NCI-H2029 treated with DMSO at 0.1 percent for 48 hours (cell line): Measurements from ENCODE around the gene RDM1.

ENCODE experiments used
- DNase-seq: peaks from one replicate; lab custom pipeline; 2025; lab: John Stamatoyannopoulos, UW

RDM1 gene

DNA sequence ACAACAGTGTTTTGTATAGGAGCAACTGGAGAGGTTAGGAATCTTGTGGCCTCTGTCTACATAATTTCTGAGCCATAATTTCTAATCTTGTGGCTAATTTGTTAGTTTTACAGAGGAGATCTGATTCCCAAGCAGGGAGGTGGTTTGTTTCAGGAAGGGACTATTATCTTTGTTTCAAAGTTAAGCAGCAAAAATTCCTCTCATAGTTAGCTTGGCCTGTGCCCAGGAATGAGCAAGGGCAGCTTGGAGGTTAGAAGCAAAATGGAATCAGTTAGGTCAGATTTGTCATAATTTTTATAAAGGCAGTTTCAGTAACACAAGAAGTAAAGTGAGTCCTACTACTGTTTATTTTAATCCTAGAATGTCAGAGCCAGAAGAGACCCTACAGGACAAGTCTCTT lies 2.0 kb upstream of the RDM1 start:
- no peak for DNase-seq

DNA sequence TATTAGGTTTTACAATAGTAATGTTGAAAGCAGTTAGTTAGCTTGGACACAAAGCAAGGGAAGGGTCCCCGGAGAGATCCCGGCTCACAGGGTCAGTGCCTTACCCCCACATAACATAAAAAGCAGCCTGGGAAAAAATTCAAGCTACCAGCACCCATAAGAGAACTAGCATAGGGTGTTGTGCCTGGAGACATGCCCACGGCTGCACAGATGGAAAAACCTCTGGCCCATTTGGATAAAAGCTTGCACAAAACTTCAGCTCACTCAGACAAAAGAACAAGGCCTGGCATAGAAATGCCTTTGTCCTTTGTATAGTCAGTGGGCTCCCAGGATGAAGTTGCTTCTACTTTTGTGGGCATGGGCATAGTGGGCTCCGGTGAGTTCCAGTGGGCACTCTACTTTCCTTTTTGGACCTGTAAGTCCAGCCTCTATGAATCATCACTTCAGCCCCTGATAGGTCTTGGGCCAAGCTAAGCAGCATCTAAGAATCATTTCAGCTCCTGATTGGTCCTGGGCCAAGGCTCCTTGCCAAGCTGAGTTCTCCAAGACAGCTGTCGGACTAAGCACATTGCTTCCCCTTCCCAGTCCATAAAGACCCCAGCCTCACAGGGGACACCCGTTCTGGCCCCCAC lies 1.3 kb upstream of the RDM1 start:
- no peak for DNase-seq

DNA sequence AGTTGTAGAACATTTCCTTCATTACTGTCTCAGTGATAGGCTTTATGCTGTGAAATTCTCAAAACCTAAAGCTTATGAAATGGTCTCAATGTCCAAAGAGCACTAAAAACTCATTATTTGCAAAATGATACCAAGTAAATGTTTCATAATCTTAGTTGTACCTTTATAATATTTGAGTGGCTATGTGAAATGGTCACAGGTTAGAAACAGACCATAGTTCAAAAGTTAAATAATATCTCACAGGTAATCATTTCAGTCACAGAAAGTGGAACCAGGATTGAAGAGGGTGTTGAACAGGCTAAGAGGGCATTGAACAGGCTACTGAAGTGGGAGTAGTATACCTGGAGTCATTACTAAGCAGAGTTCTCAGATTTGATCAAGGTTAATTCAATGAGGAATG lies 2.9 kb downstream of the RDM1 start:
- DNase-seq: no peak

DNA sequence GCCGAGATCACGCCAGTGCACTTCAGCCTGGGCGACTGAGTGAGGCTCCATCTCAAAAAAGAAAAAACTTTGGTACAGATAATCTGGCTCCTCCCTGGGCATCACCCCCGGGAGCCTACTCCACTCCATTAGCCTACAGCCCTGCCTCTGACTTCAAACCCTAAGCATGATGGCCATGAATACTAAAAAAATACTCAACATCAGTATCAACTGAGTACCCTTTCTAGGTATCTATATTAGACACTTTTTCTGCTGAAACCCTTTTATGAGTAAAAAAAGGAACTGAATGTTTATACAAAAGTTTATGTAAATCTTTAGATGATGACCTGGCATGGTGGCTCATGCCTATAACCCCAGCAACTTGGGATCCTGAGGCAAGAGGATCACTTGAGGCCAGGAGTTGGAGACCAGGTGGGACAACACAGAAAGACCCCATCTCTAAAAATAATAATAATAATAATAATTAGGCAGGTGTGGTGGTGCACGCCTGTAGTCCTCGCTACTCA lies 6.9 kb downstream of the RDM1 start:
- no peak for DNase-seq

DNA sequence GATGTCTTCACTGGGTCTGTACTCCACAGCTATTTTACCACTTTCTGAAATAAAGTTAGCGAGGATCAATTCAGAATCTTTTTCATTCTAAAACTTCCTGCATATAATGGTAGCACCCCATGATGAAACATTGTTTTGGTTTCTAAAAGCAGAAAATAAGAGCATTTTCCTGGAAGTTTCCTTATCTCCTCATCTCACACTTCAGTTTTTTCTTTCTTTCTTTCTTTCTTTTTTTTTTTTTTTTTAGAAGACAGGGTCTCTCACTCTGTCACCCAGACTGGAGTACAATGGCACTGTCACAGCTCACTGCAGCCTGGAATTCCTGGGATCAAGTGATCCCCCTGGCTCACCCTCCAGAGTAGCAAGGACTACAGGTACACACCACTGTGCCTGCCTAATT lies 10.3 kb downstream of the RDM1 start:
- no peak for DNase-seq

DNA sequence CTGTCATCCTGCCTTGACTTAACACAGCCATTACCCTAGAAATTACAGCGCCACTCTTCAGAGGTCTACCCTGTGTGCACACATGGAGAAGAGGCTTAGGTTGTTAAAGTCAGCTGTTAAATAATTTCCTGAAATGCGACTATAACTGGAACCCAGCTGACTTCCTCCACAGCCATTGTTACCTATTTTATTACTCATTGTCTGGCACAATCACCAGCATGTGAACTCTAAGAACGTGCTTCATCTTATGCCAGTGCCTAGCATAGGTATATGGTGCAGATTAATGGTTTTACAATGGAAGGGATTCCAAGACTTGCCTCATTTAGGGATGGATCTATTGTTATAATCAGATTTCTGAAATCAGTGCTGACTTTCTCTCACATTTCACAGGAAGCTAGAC lies 11.9 kb downstream of the RDM1 start:
- no peak for DNase-seq

DNA sequence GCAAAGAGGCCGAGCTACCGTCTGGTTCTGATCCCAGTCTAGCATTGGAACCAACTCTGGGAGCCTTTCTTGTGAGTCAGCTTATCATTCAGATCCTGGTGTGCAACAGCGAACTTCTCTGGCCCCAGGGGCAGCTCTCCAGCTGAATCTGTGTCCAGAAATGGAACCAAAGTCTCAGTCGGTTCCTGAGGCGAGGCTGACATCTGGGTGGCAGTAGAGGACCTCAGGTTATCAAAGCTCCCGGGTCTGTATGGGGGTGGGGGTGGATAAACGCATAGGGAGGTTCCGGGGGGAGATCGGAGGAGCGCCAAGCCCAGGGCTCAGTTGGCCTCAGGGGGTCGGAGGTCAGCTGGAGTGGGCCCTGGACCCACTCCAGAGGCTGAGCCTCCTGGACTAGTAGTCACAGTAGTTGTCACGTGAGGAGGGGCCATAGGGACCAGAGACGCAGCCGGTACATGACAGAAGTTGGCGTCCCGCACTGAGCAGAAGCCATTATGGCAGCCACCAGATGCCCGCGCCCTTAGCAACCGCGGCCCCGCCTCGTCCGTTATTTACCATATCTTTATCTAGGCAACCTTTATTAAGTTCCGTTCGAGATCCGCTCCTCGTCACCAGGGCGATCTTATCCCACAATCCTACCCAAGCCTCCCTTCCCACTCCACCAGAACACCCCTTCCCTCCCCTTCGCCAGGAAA lies 12.9 kb downstream of the RDM1 start:
- DNase-seq: no peak

DNA sequence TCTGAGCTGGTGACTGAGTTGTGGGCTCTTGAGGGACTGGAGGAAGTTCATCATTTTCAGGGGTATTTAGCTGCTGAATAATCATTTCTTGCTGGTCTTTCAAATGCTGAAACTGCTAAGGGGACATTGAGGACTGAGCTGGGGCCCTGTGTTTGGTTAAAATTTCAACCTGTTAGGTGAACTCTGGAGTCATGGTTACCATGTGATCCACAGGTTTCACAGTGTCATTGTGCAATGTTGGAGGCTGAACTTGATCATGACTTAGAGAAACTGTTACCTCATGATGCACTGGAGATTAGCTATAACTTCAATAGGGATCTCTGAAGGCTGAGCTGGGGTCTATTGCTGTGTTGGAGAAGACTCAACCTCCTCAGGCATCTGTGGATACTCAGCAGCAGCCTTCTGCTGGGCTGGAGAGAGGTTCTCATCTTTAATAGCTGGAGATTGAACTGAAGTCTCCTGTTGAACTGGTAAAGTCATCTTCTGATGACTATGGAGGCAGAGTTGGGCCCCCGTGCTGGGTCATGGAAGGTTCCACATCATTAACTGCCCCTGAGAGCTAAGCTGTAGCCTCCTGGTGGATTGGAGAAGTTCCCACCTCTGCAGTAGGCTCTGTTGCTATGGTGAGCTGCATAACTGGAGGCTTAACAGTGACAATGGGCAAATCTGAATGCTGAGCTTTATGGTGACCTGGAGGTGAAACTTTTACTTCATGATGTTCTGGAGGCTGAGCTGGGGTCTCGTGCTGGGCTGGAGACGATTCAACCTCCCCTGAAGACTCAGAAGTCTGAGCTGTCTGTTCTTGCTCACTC lies 15.2 kb downstream of the RDM1 start:
- no peak for DNase-seq

DNA sequence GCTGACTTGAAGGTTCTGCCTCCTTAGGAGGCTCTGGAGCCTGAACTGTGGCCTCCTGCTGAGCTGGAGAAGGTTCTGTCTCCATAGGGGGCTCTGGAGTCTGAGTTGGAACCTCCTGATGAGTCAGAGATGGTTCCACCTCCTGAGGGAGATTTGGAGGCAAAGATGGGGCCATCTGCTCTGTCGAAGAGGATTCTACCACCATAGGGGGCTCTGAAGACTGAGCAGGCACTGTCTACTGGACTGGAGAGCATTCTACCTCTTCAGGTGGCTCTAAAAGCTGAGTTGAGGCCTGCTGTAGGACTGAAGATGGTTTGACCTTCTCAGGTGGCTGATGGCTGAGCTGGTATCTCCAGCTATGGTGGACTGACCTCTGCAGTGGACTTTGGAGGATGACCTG lies 16.2 kb downstream of the RDM1 start:
- DNase-seq: no peak

DNA sequence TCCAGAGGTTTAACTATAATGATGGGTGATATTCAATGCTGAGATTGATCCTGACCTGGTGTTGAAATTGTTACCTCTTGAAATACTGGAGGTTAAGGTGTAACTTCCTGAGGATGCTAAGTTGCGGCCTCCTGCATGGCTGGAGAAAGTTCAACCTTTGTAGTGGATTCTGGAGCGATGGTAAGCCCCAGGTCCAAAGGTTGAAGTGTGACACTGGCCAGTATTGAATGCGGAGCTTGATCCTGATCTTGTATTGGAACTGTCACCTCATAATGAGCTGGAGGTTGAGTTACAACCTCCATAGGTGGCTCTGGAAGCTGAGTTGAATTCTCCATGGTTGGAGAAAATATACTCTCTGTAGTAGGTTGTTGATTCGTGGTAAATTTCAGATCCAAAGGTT lies 17.0 kb downstream of the RDM1 start:
- DNase-seq: no peak

DNA sequence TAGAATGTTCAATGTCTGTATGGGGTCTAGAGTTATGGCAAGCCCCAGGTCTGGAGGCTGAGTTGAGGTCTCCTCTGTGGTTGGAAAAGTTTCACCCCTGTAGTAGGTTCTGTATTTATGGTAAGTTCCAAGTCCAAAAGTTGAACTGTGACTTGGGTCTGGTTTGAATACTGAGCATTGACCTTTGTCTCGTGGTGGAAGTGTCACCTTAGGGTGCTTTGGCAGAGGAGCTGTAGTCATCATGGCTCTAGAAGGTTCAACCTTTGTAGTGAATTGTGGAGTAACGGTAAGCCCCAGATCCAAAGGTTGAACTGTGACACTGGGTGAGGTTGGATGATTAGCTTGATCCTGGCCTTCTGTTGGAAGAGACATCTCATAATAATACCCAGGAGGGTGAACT lies 17.6 kb downstream of the RDM1 start:
- DNase-seq: no peak

DNA sequence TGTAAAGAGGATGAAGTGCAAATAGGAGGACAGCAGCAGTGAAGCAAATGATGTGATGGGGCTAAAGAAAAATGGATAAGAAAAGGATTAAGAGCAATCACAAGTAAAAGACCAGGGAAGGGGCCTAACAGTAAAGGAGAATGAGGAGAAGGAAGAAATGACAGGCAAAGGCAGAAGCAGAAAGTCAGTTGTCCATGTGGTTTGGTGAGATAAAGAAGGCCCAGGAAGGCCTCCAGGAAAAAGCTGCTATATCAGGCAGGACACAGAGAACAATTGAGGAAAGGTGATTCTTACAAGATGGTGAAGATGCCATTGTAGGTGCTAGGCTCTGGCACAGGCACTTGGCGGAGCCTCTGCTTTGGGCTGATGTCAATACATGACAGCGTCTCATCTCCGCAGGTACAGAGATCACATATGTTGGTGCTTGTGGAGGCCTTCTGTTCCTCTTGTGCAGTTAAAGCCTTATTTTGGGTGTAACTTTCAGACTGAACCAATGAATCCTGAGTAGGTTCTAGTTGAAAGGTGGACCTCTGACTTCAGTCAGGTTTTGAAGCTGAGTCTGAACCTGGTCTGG lies 18.1 kb downstream of the RDM1 start:
- DNase-seq: no peak

DNA sequence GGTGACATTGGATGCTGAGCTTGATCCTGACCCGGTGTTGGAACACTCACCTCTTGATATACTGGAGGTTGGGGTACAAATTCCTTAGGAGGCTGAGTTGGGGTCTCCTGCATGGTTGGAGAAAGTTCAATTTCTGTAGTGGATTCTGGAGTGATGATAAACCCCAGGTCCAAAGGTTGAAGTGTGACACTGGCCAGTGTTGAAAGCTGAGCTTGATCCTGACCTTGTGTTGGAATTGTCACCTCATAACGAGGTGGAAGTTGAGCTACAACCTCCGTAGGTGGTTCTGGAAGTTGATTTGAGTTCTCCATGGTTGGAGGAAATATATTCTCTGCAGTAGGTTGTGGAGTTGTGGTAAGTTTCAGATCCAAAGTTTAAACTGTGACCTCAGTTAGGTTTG lies 21.2 kb downstream of the RDM1 start:
- DNase-seq: no peak

DNA sequence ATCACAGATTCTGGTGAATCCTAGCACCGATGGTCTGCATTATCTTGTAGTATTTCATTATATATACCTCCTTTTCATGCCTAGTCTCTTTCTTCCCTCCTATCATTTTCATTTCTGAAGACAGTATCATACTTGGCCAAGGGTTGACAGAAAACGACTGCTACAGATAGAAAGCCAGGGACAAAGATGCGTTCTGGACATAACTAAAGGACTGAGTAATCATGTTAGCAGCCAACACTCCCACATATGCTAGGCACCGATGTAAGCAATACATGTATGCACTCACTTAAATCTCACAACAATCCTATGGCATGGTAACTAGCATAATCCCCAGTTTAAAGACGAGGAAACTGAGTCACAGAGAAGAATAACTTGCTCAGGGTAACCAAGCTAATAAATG lies 22.9 kb downstream of the RDM1 start:
- DNase-seq: no peak

DNA sequence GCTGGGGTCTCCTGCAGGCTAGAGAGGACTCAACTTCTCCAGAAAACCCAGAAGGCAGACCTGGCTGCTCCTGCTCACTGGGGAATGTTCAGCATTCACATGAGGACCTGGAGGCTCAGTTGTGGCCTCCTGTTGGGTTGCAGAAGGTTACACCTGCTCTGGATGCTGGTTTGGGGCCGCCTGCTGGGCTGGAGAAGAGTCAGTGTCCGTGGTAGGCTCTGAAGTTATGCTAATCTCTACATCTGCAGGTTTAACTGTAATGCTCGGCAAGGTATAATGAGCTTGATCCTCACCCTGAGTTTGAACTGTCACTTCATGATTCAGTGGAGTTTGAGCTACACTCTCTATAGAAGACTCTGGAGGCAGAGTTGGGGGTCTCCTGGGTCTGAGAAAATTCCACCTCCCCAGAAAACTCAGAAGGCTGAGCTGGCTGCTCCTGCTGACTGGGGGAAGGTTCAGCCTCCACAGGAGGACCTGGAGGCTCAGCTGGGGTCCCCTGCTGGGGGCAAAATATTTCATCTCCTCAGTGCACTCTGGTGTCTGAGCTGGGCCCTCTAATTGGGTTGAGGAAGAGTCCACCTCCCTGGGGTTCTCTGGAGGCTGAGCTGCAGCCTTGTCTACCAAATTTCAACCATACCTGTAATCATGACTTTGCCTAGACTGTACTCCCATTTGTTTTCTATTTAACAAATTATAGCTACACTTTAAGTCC lies 23.5 kb downstream of the RDM1 start:
- DNase-seq: no peak

DNA sequence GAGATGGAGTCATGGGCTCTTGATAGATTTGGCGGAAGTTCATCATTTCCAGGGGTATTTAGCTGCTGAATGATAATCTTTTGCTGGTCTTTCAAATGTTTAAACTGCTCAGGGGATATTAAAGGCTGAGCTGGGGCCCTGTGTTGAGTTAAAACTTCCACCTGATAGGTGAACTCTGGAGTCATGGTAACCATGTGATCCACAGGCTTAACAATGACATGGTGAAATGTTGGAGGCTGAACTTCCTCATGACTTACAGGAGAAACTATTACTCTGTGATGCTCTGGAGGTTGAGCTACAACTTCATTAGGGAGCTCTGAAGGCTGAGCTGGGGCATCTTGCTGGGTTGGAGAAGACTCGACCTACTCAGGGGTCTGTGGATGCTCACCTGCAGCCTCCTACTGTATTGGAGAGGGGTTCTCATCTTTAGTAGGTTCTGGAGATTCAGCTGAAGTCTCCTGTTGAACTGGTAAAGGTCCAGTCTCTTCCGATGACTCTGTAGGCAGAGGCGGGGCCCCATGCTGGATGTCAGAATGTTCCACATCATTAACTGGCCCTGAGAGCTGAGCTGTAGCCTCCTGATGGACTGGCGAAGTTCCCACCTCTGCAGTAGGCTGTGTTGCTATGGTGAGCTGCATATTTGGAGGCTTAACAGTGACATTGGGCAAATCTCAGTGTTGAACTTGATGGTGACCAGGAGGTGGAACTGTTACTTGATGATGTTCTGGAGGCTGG lies 24.2 kb downstream of the RDM1 start:
- DNase-seq: no peak

DNA sequence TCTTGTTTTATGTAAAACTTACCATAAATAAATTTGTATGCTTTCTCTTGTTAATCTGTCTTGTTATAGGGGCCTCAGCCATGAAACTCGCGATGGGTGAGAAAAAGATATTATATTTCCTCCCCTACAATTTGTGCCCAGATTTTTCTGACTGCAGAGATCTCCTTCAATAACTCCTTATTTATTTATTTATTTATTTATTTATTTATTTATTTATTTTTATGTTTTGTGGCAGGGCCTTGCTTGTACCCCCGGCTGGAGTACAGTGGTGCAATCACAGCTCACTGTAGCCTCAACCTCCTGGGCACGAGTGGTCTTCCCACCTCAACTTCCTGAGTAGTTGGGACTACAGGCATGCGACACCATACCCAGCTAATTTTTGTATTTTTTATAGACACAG lies 27.1 kb downstream of the RDM1 start:
- DNase-seq: no peak

DNA sequence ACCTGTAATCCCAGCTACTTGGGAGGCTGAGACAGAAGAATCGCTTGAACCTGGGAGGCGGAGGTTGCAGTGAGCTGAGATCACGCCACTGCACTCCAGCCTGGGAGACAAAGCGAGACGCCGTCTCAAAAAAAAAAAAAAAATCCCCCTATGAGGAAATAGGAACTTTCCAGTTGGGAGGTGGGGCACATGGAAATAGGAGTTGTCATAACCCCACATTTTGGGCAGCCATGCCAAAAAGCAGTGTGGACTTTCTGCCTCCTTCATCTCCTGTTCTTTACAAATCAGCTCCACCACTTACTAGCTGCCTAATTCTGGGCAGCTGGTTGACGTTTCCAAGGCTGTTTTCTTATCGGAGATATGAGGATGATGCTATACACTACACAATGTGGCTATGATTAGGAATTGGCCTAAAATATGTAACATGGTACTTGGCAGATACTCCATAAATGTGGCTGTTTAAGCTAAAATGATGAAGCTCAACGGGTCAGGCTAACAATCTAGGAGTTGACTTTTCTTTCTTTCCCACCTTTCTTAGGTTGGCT lies 28.9 kb downstream of the RDM1 start:
- DNase-seq: no peak

DNA sequence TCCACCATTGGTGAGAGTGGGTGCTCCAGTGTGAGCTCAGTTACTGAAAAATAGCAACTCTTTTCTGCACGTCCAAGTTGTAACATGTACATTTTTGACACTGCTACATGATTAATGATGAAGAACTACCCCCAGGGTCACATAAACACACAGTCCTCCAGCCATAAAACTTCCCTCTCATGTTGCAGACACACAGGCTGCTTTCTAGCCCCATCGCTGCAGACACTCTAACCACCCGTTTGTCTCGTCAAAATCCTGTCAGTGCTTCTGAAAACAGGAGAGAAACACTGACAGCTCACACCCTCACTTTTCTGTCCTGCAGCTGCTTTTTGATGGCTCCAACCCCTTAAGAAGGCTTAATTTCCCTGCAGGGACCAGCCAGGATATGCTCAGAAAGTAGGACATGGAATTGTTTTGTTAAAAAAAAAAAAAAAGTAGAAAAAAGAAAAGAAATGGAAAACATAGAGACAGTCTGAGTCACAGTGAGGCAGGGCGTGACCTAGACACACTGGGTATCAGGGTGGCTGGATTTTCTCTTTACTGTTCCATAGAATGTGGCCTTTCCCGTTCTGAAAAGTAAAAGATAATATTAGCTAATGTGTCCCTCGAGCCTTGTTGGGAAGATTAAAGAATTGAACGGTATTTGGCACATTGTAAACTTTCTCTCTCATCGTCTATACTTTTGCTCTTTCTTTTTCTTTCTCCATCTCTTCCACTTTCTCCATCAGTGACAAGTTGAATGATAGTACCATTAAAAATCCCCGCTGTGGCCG lies 29.7 kb downstream of the RDM1 start:
- DNase-seq: no peak

DNA sequence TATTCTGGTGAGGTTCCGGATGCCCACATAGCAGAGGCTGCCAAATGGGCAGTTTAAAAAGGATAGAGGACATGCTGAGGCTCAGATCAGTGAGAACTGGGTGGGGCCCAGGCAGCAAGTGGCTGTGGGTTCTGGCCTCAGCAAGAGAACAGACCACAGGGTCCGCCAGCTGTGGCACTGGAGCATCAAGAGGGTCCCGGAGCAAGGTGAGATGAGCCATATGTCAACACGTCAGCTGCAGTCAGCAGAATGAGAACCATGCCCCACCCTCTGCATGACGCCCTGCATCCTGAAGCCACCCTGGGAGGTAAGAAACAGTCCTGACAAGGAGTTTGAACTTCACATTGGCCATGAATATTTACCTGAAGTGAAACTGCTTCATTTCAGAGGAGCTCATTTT lies 30.3 kb downstream of the RDM1 start:
- no peak for DNase-seq
